GM19328 (cell line): ENCODE data around the gene SAG.

Source experiments
- ATAC-seq: cut with Tn5 transposase; IDR thresholded peaks from one replicate; pipeline ENCODE4 v1.9.1; 2021; ENCODE audit warnings: mild to moderate bottlenecking, moderate library complexity; ENCODE audit not compliant: unreplicated experiment

SAG gene

DNA sequence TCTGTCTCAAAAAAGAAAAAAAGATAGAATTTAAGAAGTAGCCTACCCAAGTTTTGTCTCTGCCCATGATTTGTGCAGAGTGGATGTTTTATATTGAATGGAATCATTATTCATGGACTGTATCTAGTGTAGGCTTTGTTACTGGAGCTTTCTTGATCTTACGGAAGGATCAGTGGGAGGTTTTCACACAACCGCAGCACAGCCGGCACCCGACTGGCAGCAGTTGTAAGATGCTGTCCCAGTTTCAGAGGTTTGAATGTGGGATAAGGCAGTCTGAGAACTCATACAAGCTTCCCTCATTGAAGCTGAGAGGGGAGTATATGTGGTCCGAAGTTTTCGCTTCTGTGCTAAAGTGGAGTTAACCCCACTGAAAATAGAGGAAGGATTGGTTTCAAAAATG lies 19.7 kb upstream of the SAG start:
- ATAC-seq: no peak

DNA sequence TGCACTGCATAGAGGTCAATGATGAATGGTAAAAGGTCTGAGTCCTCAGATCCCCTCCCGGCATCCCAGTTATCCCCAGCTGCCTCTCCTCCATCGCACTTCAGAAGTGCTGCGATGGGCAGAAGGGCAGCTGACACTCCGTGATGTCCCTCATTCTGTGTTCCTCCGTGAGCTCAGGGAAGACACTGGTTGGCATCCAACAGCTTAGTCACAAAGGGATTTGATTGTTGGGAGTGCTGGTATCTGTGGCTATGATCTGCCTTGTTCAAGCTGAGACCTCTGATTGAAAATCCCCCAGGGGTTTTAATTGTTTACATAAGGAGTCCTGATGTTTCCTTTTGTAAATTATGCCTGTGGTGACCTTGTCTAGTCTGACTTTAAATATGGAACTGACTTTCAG lies 19.0 kb upstream of the SAG start:
- ATAC-seq: no peak

DNA sequence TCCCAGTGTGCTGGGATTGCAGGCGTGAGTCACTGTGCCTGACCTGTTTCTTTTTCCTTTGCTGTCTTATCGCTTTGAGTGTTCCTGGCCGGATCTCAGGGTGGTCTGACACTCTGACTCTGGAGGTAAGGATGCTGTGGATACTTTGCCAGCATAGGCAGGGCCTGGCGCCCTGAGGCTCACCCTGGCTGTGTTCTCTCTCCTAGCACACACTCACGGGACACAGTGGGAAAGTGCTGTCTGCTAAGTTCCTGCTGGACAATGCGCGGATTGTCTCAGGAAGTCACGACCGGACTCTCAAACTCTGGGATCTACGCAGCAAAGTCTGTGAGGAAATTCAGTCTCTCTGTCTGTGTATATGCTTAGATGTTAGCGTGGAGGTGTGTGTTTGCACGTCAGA lies 18.0 kb upstream of the SAG start:
- ATAC-seq: no peak

- ATAC-seq: no peak
Measured at GRCh38 chr2:233290051-233290845, 17.4 kb upstream of the SAG start.

GRCh38 chr2:233295891-233296290 lies 11.7 kb upstream of the SAG start:
- ATAC-seq: no peak

DNA sequence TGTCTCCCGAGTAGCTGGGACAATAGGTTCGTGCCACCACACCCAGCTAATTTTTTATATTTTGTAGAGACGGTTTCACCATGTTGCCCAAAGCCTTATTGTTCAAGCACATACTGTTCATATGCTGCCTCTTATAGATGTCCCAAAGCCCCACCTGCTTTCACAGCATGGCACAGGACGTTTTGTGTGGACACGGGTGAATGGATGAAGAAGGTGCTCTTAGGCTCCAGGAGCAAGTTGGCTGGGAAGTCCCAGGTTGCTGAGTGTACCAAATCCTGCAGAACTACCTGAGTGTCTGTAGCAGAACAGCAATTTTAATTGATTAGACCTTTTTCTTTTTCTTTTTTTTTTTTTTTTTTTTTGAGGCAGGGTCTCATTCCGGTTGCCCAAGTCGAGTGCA lies 10.5 kb upstream of the SAG start:
- ATAC-seq: no peak

- no peak for ATAC-seq
Measured at GRCh38 chr2:233300401-233300800, 7.2 kb upstream of the SAG start.

DNA sequence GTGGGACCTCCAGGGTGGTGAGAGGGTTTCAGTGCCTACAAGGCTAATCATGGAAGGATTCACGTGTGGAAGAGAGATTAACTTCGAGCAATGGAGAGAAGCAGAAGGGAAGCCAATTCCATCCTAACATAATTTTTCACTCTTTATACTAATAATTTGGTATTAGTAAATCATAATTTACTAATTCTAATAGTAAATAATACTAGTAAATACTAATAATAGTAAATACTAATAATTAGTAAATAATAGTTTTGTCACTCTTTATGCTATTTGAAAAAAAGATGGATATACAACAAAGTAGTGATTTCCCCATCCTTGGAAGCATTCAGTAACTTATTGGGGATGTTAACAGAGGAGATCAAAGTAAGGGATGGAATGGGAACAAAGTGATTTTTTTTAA lies 6.4 kb upstream of the SAG start:
- ATAC-seq: no peak

GRCh38 chr2:233301811-233302210 lies 5.8 kb upstream of the SAG start:
- ATAC-seq: no peak

DNA sequence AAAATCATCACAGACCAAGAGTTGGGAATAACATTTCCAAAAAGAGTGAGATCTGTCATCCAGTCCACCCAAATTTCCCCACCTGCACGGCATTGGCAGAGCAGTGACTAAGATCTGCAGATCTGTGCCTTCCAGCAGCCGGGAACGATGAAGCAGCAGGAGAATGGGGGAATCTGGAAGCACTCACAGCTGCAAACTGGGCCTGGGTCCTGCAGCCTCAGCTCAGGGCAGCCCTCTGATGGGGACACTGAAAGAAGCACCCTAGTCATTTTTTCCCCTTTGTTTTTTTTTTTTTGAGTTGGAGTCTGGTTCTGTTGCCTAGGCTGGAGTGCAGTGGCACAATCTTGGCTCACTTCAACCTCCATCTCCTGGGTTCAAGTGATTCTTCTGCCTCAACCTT lies 4.4 kb upstream of the SAG start:
- no peak for ATAC-seq

GRCh38 chr2:233311241-233311926 lies 3.8 kb downstream of the SAG start:
- ATAC-seq: no peak

DNA sequence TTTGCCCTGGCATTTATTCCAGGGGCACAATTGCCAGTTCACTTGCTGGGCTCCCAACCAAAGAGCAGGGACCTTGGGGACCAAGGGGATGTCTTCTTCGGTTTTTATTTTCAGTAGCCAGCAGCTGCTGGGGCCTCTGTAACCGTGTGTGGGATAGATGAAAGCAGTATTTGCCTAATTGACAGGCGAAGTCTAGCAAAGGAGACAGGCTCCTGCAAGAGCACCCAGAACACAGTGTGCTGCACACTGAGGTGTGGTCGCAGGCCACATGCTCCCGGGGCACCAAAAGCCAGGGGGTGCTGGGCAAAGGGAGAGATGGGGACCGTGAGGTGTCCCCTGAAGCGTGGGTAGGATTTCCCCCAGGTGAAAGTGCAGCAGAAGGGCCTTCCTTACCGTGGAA lies 5.3 kb downstream of the SAG start:
- no peak for ATAC-seq

GRCh38 chr2:233314180-233314925 lies 6.7 kb downstream of the SAG start:
- ATAC-seq: no peak

GRCh38 chr2:233317196-233317943 lies 9.8 kb downstream of the SAG start:
- ATAC-seq: no peak

DNA sequence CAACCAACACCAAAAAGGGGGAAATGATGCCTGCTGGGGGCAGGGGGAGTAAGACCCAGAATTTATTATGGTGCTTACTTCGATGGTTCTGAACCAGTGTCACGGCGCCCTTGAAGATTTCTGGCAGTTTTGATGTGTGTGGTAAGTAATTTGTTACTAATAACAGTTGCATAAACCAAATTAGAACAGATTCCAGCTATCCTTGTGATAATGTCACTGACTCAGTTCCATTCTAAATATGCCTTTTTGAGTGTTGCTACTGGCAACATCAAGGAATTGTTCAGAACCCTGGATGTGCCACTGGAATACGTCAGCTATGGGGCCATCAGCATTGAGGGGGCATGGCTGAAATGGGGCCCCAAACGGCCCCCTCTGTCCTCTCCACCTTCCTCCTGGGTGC lies 11.6 kb downstream of the SAG start:
- ATAC-seq: no peak

GRCh38 chr2:233320470-233320869 lies 12.9 kb downstream of the SAG start:
- no peak for ATAC-seq

- no peak for ATAC-seq
Measured at GRCh38 chr2:233321166-233321565, 13.6 kb downstream of the SAG start.

DNA sequence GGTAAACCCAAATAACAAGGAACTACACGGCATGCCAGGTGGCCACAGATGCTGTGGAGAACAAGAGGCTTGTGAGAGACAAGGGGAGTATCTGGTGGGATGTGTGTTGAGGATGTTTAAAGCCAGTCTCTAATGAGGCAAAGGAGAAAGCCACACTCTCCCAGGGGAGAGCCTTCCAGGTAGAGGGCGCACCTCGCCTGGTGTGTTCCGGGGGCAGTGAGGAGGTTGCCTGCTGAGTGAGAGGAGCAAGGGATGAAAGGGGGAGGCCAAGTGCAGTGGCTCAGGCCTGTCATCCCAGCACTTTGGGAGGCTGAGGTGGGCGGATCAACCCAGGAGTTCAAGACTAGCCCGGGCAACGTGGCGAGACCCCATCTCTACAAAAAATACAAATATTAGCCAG lies 16.2 kb downstream of the SAG start:
- ATAC-seq: no peak

GRCh38 chr2:233325256-233325655 lies 17.6 kb downstream of the SAG start:
- ATAC-seq: no peak

- no peak for ATAC-seq
Measured at GRCh38 chr2:233325814-233326213, 18.2 kb downstream of the SAG start.

GRCh38 chr2:233326500-233326899 lies 18.9 kb downstream of the SAG start:
- no peak for ATAC-seq
